ENCODE data around the gene PRKCSH. TPM values are rescaled to one million over a fixed set of nuclear protein-coding genes. Genes with fewer than 3 reads are reported as not detected.

PRKCSH gene
- total RNA-seq, 1 experiment from 2014 or later, result 97.7 TPM

- DNase-seq, result no peak
- peaks cover 8% of the 10 kb centered on the region; the same call in 1 of the 2 replicates for H3K27me3 ChIP-seq (ENCODE audit: control insufficient read depth, insufficient read depth, low read length)
- H3K36me3 ChIP-seq (replicated peaks; ENCODE audit: control insufficient read depth, insufficient read depth, low read length), result peaks cover 4% of the 10 kb centered on the region
- no peak overlapping the region for H3K4me3 ChIP-seq (ENCODE audit: insufficient read depth, low read depth, low read length)
These were observed 24.8 kb upstream of the PRKCSH start for GRCh38 chr19:11410682-11411081.

GRCh38 chr19:11414544-11414943 lies 20.9 kb upstream of the PRKCSH start:
- Histone ChIP-seq H3K27me3 (ENCODE audit: control insufficient read depth, insufficient read depth, low read length) (peaks cover 21% of the 10 kb centered on the region), H3K36me3 (replicated peaks; ENCODE audit: control insufficient read depth, insufficient read depth, low read length) (peaks cover 4% of the 10 kb centered on the region), H3K4me3 (ENCODE audit: insufficient read depth, low read depth, low read length) (no peak overlapping the region)
- DNase-seq, result no peak

- peak; percentile 5 for DNase-seq
- Histone ChIP-seq H3K4me3 (ENCODE audit: insufficient read depth, low read depth, low read length) (no peak overlapping the region), H3K27me3 (ENCODE audit: control insufficient read depth, insufficient read depth, low read length) (peaks cover 40% of the 10 kb centered on the region), H3K36me3 (replicated peaks; ENCODE audit: control insufficient read depth, insufficient read depth, low read length) (peaks cover 4% of the 10 kb centered on the region)
These were observed 18.9 kb upstream of the PRKCSH start for GRCh38 chr19:11416346-11417052.

- Histone ChIP-seq H3K27me3 (ENCODE audit: control insufficient read depth, insufficient read depth, low read length) (peaks cover 54% of the 10 kb centered on the region), H3K4me3 (ENCODE audit: insufficient read depth, low read depth, low read length) (peak overlapping the region; percentile 79)
- DNase-seq, result no peak
These were observed 17.3 kb upstream of the PRKCSH start for GRCh38 chr19:11418094-11418548.

GRCh38 chr19:11418549-11419506 lies 16.6 kb upstream of the PRKCSH start, which contains the start of gene RGL3:
Gene RGL3 (minus strand): TSS chr19:11419314. CDS start chr19:11419278, 36 bp downstream.
- H3K27me3 ChIP-seq (ENCODE audit: control insufficient read depth, insufficient read depth, low read length), result peaks cover 61% of the 10 kb centered on the region

More at GRCh38 chr19:11418094-11418548, 17.3 kb upstream of the PRKCSH start:
- H3K36me3 ChIP-seq (replicated peaks; ENCODE audit: control insufficient read depth, insufficient read depth, low read length), result peaks cover 4% of the 10 kb centered on the region

GRCh38 chr19:11420429-11421370 lies 14.7 kb upstream of the PRKCSH start:
- DNase-seq, result peak; percentile 78
- Histone ChIP-seq H3K27me3 (ENCODE audit: control insufficient read depth, insufficient read depth, low read length) (peaks cover 63% of the 10 kb centered on the region), H3K4me3 (ENCODE audit: insufficient read depth, low read depth, low read length) (peak overlapping the region; percentile 60), H3K36me3 (replicated peaks; ENCODE audit: control insufficient read depth, insufficient read depth, low read length) (peaks cover under 1% of the 10 kb centered on the region; the same call in 1 of the 2 replicates)

More at GRCh38 chr19:11418549-11419506, 16.6 kb upstream of the PRKCSH start, which contains the start of gene RGL3:
- H3K4me3 ChIP-seq (ENCODE audit: insufficient read depth, low read depth, low read length), result peak within 1 kb of the TSS; percentile 79
- peaks cover 4% of the 10 kb centered on the region for H3K36me3 ChIP-seq (replicated peaks; ENCODE audit: control insufficient read depth, insufficient read depth, low read length)
- peak; percentile 92 for DNase-seq

GRCh38 chr19:11421371-11422098 lies 13.9 kb upstream of the PRKCSH start:
- H3K27me3 ChIP-seq (ENCODE audit: control insufficient read depth, insufficient read depth, low read length), result peaks cover 61% of the 10 kb centered on the region
- peak overlapping the region; percentile 60 for H3K4me3 ChIP-seq (ENCODE audit: insufficient read depth, low read depth, low read length)
- H3K36me3 ChIP-seq (replicated peaks; ENCODE audit: control insufficient read depth, insufficient read depth, low read length), result no peaks in the 10 kb centered on the region
- peak; percentile 93 for DNase-seq

GRCh38 chr19:11422163-11423065 lies 13.0 kb upstream of the PRKCSH start:
- peak overlapping the region; percentile 60 for H3K4me3 ChIP-seq (ENCODE audit: insufficient read depth, low read depth, low read length)
- DNase-seq, result peak; percentile 93
- peaks cover 58% of the 10 kb centered on the region for H3K27me3 ChIP-seq (ENCODE audit: control insufficient read depth, insufficient read depth, low read length)
- H3K36me3 ChIP-seq (replicated peaks; ENCODE audit: control insufficient read depth, insufficient read depth, low read length), result no peaks in the 10 kb centered on the region

- Histone ChIP-seq H3K36me3 (replicated peaks; ENCODE audit: control insufficient read depth, insufficient read depth, low read length) (no peaks in the 10 kb centered on the region), H3K27me3 (ENCODE audit: control insufficient read depth, insufficient read depth, low read length) (peaks cover 55% of the 10 kb centered on the region), H3K4me3 (ENCODE audit: insufficient read depth, low read depth, low read length) (no peak overlapping the region)
- peak; percentile 18 for DNase-seq
These were observed 12.2 kb upstream of the PRKCSH start for GRCh38 chr19:11423164-11423790.

GRCh38 chr19:11423791-11424181 lies 11.6 kb upstream of the PRKCSH start:
- H3K4me3 ChIP-seq (ENCODE audit: insufficient read depth, low read depth, low read length), result no peak overlapping the region
- DNase-seq, result peak; percentile 41
- H3K27me3 ChIP-seq (ENCODE audit: control insufficient read depth, insufficient read depth, low read length), result peaks cover 50% of the 10 kb centered on the region
- H3K36me3 ChIP-seq (replicated peaks; ENCODE audit: control insufficient read depth, insufficient read depth, low read length), result no peaks in the 10 kb centered on the region

- H3K27me3 ChIP-seq (ENCODE audit: control insufficient read depth, insufficient read depth, low read length), result peaks cover 31% of the 10 kb centered on the region
- peak; percentile 89 for DNase-seq
- H3K36me3 ChIP-seq (replicated peaks; ENCODE audit: control insufficient read depth, insufficient read depth, low read length), result no peaks in the 10 kb centered on the region
- H3K4me3 ChIP-seq (ENCODE audit: insufficient read depth, low read depth, low read length), result no peak overlapping the region
These were observed 9.5 kb upstream of the PRKCSH start for GRCh38 chr19:11425719-11426457.

GRCh38 chr19:11426656-11427055 lies 8.8 kb upstream of the PRKCSH start:
- no peak overlapping the region for H3K4me3 ChIP-seq (ENCODE audit: insufficient read depth, low read depth, low read length)
- DNase-seq, result peak; percentile 18
- H3K27me3 ChIP-seq (ENCODE audit: control insufficient read depth, insufficient read depth, low read length), result peaks cover 24% of the 10 kb centered on the region
- no peaks in the 10 kb centered on the region for H3K36me3 ChIP-seq (replicated peaks; ENCODE audit: control insufficient read depth, insufficient read depth, low read length)

All from H7 (cell line).